H1 (cell line): ENCODE data around the gene GPR61.

Experiments used
- ATF3 ChIP-seq: IDR thresholded peaks from 2 replicates; pipeline ENCODE4 v1.6.1; 2011; ENCODE audit warnings: low read depth, mild to moderate bottlenecking, low read length; ENCODE audit not compliant: insufficient read depth
- CTCF ChIP-seq, 3 experiments: IDR thresholded peaks; 1 replicate in 2 of 3; 2 replicates in 1 of 3; pipeline versions ENCODE4 v1.5.1 to v1.6.1; 2011; ENCODE audit warnings: low read length in 3 of 3, mild to moderate bottlenecking in 3 of 3, inconsistent platforms in 2 of 3, low read depth in 1 of 3, moderate library complexity in 1 of 3; ENCODE audit not compliant: insufficient read depth in 1 of 3; ENCODE audit errors: control extremely low read depth in 1 of 3
- POLR2AphosphoS5 ChIP-seq: IDR thresholded peaks from 2 replicates; pipeline ENCODE4 v1.6.1; 2011; ENCODE audit warnings: low read depth, low read length
- SIN3A ChIP-seq, 2 experiments: IDR thresholded peaks in 1 of 2; conservative IDR thresholded peaks in 1 of 2; 2 replicates each; pipeline ENCODE4 v1.6.1; 2011 to 2012; ENCODE audit warnings: low read length in 2 of 2, improper control_type of control experiment in 1 of 2, low read depth in 1 of 2, mild to moderate bottlenecking in 1 of 2
- SIRT6 ChIP-seq: IDR thresholded peaks from one replicate; pipeline ENCODE4 v1.7.1; 2012; ENCODE audit warnings: low read length, inconsistent platforms
- SUZ12 ChIP-seq: fragments of 200-600 bp; sonication (generic); IDR thresholded peaks from 2 replicates; pipeline ENCODE4 v1.6.1; 2012; ENCODE audit warnings: mild to moderate bottlenecking, inconsistent platforms, low read length, moderate library complexity, mixed read lengths

DNA sequence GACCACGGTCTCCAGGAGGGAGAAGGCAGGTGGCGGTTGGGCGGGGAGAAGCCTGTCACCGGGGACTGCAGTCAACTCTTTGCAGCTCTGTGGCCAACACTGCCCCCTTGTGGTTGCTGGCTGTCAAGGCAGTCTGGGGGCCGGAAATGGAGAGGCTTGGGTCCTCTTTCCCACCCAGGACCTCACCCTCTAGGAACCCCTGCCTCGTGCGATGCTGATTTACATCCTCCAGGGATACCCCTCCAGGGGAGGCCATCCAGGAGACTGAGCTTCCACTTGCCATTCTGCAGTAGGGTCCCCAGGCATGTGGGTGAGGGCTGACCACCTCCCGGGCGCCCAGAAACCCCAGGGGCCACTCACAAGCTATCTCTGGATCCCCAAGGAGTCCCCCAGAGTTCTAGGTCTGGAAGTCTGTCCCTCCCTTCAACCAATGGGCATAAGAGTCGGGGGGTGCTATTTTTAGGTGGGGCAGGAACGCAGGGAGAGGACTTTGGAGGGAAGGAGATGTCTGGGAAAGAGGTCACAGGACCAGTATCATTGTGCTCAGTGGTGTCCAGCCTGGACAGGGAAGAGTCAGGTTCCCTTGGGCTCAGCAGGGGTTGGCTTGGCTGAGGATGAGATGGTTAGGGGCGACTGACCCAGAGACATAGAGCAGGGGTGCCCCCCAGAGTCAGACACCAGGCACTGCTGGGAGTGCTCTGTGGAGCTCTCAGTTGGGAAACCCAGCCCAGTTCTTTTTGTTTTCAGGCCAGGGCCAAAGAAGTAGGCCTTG, 7.1 kb upstream of the GPR61 start:
- TF ChIP-seq POLR2AphosphoS5, result no peak
- no peak for TF ChIP-seq ATF3
- peak; percentile 92 to 98 (median 96) for TF ChIP-seq CTCF (IDR thresholded peaks at IDR 0.05; ENCODE audit: control extremely low read depth in 1 of 3, insufficient read depth in 1 of 3, low read depth in 1 of 3, low read length in 3 of 3)
- TF ChIP-seq SIRT6, result no peak
- TF ChIP-seq SIN3A (conservative IDR thresholded peaks at IDR 0.05 in 1 of 2, IDR thresholded peaks at IDR 0.05 in 1 of 2; ENCODE audit: low read depth in 1 of 2, low read length in 2 of 2), result no peak; a peak in 1 of 4 replicates
- no peak for TF ChIP-seq SUZ12
